Common myeloid progenitor, CD34-positive (primary cell): ENCODE measurements around the gene LAD1.

Source experiments
- CTCF ChIA-PET: fragments of 350-600 bp; sonication (Branson Sonifier 250); formaldehyde crosslinking; loops from one replicate; lab custom pipeline; 2021; ENCODE audit warnings: antibody characterized with exemption; lab: Charles Lee
- POLR2A ChIA-PET: fragments of 350-600 bp; sonication (Branson Sonifier 250); formaldehyde crosslinking; loops from one replicate; lab custom pipeline; 2021; ENCODE audit warnings: antibody characterized with exemption; lab: Charles Lee
- DNase-seq, 3 donors: peaks; one replicate each; pipeline versions ENCODE4 v3.0.0 to v3.0.0-alpha.2; 2013
- H3K27ac ChIP-seq, 2 experiments: 1 replicate in 1 of 2; 2 replicates in 1 of 2; pipeline ENCODE4 v1.7.0; 2013; ENCODE audit warnings: inconsistent platforms in 2 of 2, low read length in 2 of 2, mild to moderate bottlenecking in 2 of 2, low read depth in 1 of 2, moderate library complexity in 1 of 2; ENCODE audit not compliant: severe bottlenecking in 2 of 2, insufficient read depth in 1 of 2, poor library complexity in 1 of 2
- H3K27me3 ChIP-seq, 5 experiments: replicated peaks in 2 of 5; 1 replicate in 3 of 5; 2 replicates in 2 of 5; pipeline versions ENCODE4 v1.6.1 to v1.7.0; 2013; ENCODE audit warnings: low read length in 4 of 5, mild to moderate bottlenecking in 2 of 5, moderate library complexity in 2 of 5, inconsistent platforms in 1 of 5; ENCODE audit not compliant: insufficient read depth in 5 of 5, control insufficient read depth in 4 of 5
- H3K36me3 ChIP-seq, 4 experiments: 1 replicate in 2 of 4; 2 replicates in 2 of 4; pipeline versions ENCODE4 v1.6.1 to v1.7.0; 2013; ENCODE audit warnings: low read length in 3 of 4, control low read depth in 1 of 4, mild to moderate bottlenecking in 1 of 4; ENCODE audit not compliant: control insufficient read depth in 4 of 4, insufficient read depth in 4 of 4
- H3K4me1 ChIP-seq, 4 experiments: 1 replicate in 3 of 4; 2 replicates in 1 of 4; pipeline versions ENCODE4 v1.6.1 to v1.7.1; 2013; ENCODE audit warnings: low read length in 3 of 4, mild to moderate bottlenecking in 3 of 4, control low read depth in 1 of 4, inconsistent platforms in 1 of 4, moderate library complexity in 1 of 4; ENCODE audit not compliant: control insufficient read depth in 4 of 4, insufficient read depth in 4 of 4; ENCODE audit errors: control extremely low read depth in 1 of 4
- H3K4me3 ChIP-seq, 7 experiments: 1 replicate in 4 of 7; 2 replicates in 3 of 7; pipeline versions ENCODE4 v1.5.1 to v1.7.0; 2013; ENCODE audit warnings: mild to moderate bottlenecking in 7 of 7, low read length in 6 of 7, moderate library complexity in 6 of 7, inconsistent platforms in 2 of 7, low read depth in 2 of 7, control low read depth in 1 of 7; ENCODE audit not compliant: insufficient read depth in 4 of 7, control insufficient read depth in 1 of 7; ENCODE audit errors: extremely low read depth in 1 of 7
- H3K9me3 ChIP-seq, 5 experiments: 1 replicate in 4 of 5; 2 replicates in 1 of 5; pipeline versions ENCODE4 v1.6.1 to v1.7.1; 2013; ENCODE audit warnings: low read length in 4 of 5, mild to moderate bottlenecking in 2 of 5, inconsistent platforms in 1 of 5, low read depth in 1 of 5, moderate library complexity in 1 of 5; ENCODE audit not compliant: control insufficient read depth in 4 of 5, insufficient read depth in 2 of 5; ENCODE audit errors: control extremely low read depth in 1 of 5
- WGBS: methylation state at CpG from one replicate; pipeline ENCODE4 v1.1.5; 2013; ENCODE audit not compliant: insufficient coverage; 5-methylcytosine and 5-hydroxymethylcytosine counted together

Gene LAD1

DNA sequence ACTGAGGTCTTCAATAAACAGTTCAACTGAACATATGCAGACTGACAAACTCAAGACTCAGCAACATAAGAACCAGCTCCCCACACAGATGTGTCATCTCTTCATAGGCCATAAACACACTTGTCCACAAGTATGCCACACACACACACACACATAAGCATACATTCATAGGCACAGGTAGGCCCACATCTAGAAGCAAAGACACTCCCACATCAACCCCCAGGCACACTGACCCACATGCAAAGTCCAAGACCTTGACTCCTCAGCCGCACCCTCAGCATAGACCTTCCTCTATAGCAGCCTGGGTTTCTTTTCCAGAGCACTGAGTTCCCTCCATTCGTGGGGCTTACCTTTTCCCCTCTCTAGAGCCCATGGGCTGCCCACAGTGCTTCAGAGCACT is 1.4 kb downstream of the LAD1 start:
- no peak overlapping the region for H3K4me3 ChIP-seq
- peaks cover 12 to 58% (median 42%) of the 10 kb centered on the region in 5 experiments for H3K27me3 ChIP-seq
- no peak overlapping the region for H3K27ac ChIP-seq
- POLR2A ChIA-PET = no interaction called here
- no peaks in the 10 kb centered on the region for H3K9me3 ChIP-seq
- DNase-seq = no peak
- H3K4me1 ChIP-seq = peaks cover 0 to 10% (median 5%) of the 10 kb centered on the region in 4 experiments
- H3K36me3 ChIP-seq = no peaks in the 10 kb centered on the region
- CTCF ChIA-PET = interaction anchor here (1.2 to 1.5 kb wide), 2 partner anchors 12 to 38 kb away, joined by 4 read pairs; no protein-coding TSS in a partner anchor
- 100% methylated on average over 1 of the region's 2 CpGs for whole genome bisulfite sequencing

DNA sequence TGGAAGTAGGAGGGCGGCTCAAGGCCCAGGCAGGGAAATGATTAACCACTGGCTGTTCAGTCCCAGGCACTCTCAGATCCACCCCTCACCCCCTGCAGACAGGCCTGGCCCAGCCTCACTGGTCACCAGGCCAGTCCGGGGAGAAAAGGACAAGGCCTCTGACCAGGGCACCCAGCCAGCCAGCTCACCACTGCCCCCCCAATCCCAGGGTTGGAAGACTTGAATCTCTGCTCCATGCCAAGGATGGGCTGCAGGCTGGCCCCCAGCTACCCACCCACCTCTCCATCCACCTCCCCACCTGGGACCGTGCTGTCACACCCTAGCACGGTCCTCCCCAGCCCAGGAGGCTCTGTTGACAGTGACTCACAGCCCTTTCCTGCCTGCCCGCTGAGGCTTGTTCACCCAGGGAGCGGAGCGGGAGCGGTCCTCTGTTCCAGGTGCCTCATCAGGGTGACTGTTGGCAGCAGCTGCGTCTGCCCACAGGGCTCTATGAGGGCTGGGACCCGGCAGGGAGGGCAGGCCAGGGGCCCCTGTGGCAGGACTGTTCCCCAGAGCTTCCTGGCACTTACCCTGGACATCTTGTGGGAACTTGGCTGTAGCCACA is 2.2 kb downstream of the LAD1 start:
- Histone ChIP-seq H3K4me3 (no peak overlapping the region), H3K27me3 (peaks cover 12 to 52% (median 40%) of the 10 kb centered on the region in 5 experiments), H3K36me3 (no peaks in the 10 kb centered on the region), H3K27ac (no peak overlapping the region), H3K9me3 (no peaks in the 10 kb centered on the region), H3K4me1 (peaks cover 0 to 10% (median 5%) of the 10 kb centered on the region in 4 experiments)
- no peak for DNase-seq
- WGBS = 94% methylated on average over 9 of the region's 10 CpGs
- POLR2A ChIA-PET = no interaction called here
- CTCF ChIA-PET = interaction anchor here (1.5 to 1.8 kb wide), 2 partner anchors 12 to 38 kb away, joined by 4 to 8 read pairs; no protein-coding TSS in a partner anchor

DNA sequence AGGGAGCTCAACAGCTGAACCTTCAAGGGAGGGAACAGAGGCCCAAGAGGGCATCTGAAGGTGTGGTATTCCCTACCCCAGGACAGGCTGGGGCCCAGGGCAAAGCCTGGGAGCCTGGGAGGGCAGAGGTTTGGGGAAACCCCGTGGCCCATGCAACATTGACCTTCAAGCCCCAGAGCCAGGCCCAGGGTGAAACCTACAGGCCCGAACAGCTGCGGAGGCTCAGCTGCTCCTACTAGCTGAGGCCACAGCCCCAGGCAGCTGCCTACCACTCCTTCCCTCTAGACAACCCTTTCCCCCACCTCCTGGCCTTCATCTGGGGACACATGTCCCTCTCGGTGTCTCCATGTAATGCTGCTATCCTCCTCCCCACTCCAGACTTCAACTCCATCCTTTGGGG is 3.2 kb downstream of the LAD1 start:
- no peaks in the 10 kb centered on the region for H3K36me3 ChIP-seq
- H3K27me3 ChIP-seq = peaks cover 4 to 42% (median 33%) of the 10 kb centered on the region in 5 experiments
- 95% methylated on average over 4 of the region's 4 CpGs for WGBS
- peaks cover 0 to 10% (median 5%) of the 10 kb centered on the region in 4 experiments for H3K4me1 ChIP-seq
- CTCF ChIA-PET = interaction anchor here (1.2 to 2.7 kb wide), 4 partner anchors 11 to 39 kb away, joined by 3 to 24 read pairs (median 6); no protein-coding TSS in a partner anchor
- no peak overlapping the region for H3K4me3 ChIP-seq
- no peaks in the 10 kb centered on the region for H3K9me3 ChIP-seq
- DNase-seq = no peak
- no peak overlapping the region for H3K27ac ChIP-seq
- POLR2A ChIA-PET = no interaction called here

DNA sequence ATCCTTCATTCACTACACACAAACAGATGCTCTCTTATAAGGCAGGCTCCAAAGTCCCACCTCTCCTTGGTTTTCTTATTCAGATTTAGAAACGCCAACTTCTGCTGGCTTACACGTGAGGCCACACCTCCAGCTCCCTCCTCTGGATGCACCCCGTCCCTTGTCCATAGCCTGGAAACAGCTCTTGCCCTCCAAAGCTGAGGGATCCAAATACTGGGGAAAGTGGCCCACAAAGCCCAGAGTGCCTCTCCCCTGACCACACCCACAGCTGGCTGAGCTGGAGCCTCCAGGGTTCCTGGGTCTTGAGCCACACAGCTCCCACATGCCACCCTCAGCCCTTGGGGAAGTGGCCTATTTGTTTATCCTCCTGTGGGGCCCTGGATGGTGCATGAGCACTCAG is 4.5 kb downstream of the LAD1 start:
- Histone ChIP-seq H3K27ac (no peak overlapping the region), H3K4me1 (peaks cover 0 to 10% (median 5%) of the 10 kb centered on the region in 4 experiments), H3K36me3 (no peaks in the 10 kb centered on the region), H3K27me3 (peaks cover 0 to 29% (median 27%) of the 10 kb centered on the region in 5 experiments), H3K9me3 (no peaks in the 10 kb centered on the region), H3K4me3 (no peak overlapping the region)
- no peak for DNase-seq
- no CpG with 5 or more reads among the region's 3 CpGs for WGBS
- POLR2A ChIA-PET = no interaction called here
- CTCF ChIA-PET = interaction anchor here (1.0 to 2.7 kb wide), 8 partner anchors 9 to 46 kb away, joined by 3 to 24 read pairs (median 4); no protein-coding TSS in a partner anchor

DNA sequence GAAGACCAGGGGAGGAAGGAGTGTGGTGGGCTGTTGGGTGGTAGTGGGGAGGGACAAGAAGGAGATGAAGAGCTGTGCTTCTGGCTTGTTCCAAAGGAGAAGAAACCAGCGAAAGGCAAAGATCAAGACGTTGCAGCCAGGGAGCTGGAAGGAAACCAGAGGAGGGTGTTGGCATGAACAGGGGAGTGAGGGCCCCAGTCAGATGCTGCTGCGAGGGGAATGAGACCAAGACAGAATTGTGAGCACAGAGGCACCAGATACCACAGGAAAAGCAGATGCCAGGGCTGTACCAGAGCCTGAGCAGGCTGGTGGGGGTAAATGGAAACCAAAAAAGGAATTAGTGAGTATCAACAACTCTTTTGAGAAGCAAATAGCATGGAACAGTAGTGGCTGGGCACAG is 6.0 kb downstream of the LAD1 start:
- POLR2A ChIA-PET = interaction anchor here (0.7 kb wide), 1 partner anchor 131 kb away, joined by 5 read pairs; no protein-coding TSS in a partner anchor
- H3K9me3 ChIP-seq = no peaks in the 10 kb centered on the region
- H3K4me3 ChIP-seq = no peak overlapping the region
- no peaks in the 10 kb centered on the region for H3K36me3 ChIP-seq
- peaks cover 0 to 15% (median 12%) of the 10 kb centered on the region in 5 experiments for H3K27me3 ChIP-seq
- H3K27ac ChIP-seq = no peak overlapping the region
- CTCF ChIA-PET = interaction anchor here (1.0 to 1.4 kb wide), 2 partner anchors 16 to 42 kb away, joined by 3 read pairs; no protein-coding TSS in a partner anchor
- peak in 2 of 3 donors; percentile 15 to 36 for DNase-seq
- 6% methylated on average over 3 of the region's 3 CpGs for WGBS
- peaks cover 0 to 5% (median 2%) of the 10 kb centered on the region in 4 experiments for H3K4me1 ChIP-seq

DNA sequence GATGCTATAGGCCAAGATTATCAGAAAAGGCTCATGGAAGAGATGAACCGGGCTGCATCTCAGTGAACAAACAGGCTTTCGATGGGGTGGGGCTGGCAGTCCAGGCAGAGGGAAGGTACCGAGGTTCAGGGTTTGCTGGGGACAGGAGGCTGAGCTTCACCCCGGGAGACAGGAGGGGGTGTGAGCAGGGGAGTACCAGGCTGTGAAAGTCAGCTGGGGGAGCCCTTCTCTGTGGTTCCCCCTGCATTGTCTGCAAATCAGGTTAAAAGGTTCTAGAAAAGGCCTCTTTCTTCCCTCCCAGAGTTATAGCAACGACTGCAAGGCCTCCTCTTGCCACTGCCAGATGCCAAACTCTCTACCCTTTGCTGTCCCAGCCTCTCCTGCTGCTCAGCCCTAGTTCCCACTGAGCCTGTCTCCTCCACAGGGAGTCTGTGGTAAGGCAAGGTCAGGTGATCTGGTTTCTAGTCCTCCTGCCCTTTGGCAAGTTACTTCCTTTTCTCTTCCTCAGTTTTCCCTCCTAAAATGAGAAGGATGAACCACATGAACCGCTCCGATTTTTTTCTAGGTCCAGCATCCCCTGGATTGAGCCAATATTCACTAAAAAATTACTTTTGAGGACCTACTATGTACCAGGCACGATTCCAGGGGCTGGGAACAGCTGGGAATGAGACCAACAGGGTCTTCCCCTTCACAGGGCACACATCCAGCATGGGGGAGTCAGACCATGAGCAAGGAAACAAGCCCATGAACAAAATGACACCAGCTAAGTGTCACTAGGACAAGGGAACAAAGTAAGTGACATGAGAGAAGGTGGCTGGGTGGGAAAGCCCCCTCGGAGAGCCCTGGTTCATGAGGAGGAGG is 7.2 kb downstream of the LAD1 start:
- CTCF ChIA-PET = interaction anchor here (1.4 to 2.0 kb wide), 3 partner anchors 11 to 43 kb away, joined by 3 to 6 read pairs (median 5); no protein-coding TSS in a partner anchor
- H3K27ac ChIP-seq = no peak overlapping the region
- POLR2A ChIA-PET = no interaction called here

More for the DNA sequence above, 7.2 kb downstream of the LAD1 start:
- DNase-seq = no peak
- no peaks in the 10 kb centered on the region for H3K36me3 ChIP-seq
- no peaks in the 10 kb centered on the region for H3K9me3 ChIP-seq
- H3K27me3 ChIP-seq = peaks cover 0 to 13% (median under 1%) of the 10 kb centered on the region in 5 experiments
- no peak overlapping the region for H3K4me3 ChIP-seq
- peaks cover 0 to 5% (median 2%) of the 10 kb centered on the region in 4 experiments for H3K4me1 ChIP-seq
- 88% methylated on average over 7 of the region's 9 CpGs for WGBS
